Measurements from ENCODE around the gene PPP4R4.
"Not testable (repeated sequence)": the region's sequence is repeated elsewhere in the genome, so short reads cannot be mapped to it uniquely, and the experiment has no call there.

The PPP4R4 gene

DNA sequence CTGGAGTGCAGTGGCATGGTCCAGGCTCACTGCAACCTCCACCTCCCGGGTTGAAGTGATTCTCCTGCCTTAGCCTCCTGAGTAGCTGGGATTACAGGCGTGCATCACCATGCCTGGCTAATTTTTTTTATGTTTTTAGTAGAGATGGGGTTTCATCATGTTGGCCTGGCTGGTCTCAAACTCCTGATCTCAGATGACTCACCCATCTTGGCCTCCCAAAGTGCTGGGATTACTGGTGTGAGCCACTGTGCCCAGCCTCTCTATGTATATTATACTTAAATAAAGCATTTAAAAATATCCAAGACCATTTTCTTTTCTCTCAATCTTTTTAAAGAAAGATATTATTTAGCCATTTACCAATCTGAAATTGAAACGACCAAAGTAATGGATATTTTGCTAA, 90.1 kb downstream of the PPP4R4 start:
- H3K9me3 ChIP-seq (replicated peaks in 1 of 2; ENCODE audit: control insufficient read depth in 2 of 2, insufficient read depth in 1 of 2, low read depth in 1 of 2, low read length in 2 of 2) = peaks cover 0 to 18% of the 10 kb centered on the region in 2 donors
- H3K36me3 ChIP-seq (replicated peaks in 1 of 2; ENCODE audit: control insufficient read depth in 2 of 2, insufficient read depth in 2 of 2, low read length in 2 of 2); H2BK12ac ChIP-seq (ENCODE audit: low read length); H3K4ac ChIP-seq (ENCODE audit: low read length); H3K18ac ChIP-seq (ENCODE audit: low read length); H4K8ac ChIP-seq (ENCODE audit: low read depth, low read length); H3K4me1 ChIP-seq (ENCODE audit: control insufficient read depth in 2 of 2, insufficient read depth in 1 of 2, low read depth in 1 of 2, low read length in 2 of 2); H3K14ac ChIP-seq (ENCODE audit: low read length); H2BK120ac ChIP-seq (ENCODE audit: low read depth, low read length); H3K23ac ChIP-seq (ENCODE audit: low read depth, low read length, poor library complexity); H3K27ac ChIP-seq (replicated peaks; ENCODE audit: low read length); H3K79me1 ChIP-seq (ENCODE audit: low read depth, low read length); H3K27me3 ChIP-seq (ENCODE audit: control insufficient read depth in 3 of 3, insufficient read depth in 3 of 3, low read depth in 1 of 3, low read length in 3 of 3); H2BK15ac ChIP-seq (ENCODE audit: low read length); DNase-seq (ENCODE audit: low spot score); H3K4me2 ChIP-seq (ENCODE audit: insufficient read depth, low read length, poor library complexity, severe bottlenecking); H4K91ac ChIP-seq (ENCODE audit: low read depth, low read length, poor library complexity); H2BK5ac ChIP-seq (ENCODE audit: low read length); H3K9ac ChIP-seq (ENCODE audit: low read depth, low read length, poor library complexity); H2AFZ ChIP-seq (ENCODE audit: low read length); H2AK5ac ChIP-seq (ENCODE audit: low read depth, low read length); H3K4me3 ChIP-seq (ENCODE audit: low read length in 2 of 2): not testable (repeated sequence)
- no CpG with 5 or more reads among the region's 3 CpGs for WGBS, 2 donors (ENCODE audit: extremely low coverage in 2 of 2, insufficient read length in 2 of 2, insufficient replicate concordance in 1 of 2)

DNA sequence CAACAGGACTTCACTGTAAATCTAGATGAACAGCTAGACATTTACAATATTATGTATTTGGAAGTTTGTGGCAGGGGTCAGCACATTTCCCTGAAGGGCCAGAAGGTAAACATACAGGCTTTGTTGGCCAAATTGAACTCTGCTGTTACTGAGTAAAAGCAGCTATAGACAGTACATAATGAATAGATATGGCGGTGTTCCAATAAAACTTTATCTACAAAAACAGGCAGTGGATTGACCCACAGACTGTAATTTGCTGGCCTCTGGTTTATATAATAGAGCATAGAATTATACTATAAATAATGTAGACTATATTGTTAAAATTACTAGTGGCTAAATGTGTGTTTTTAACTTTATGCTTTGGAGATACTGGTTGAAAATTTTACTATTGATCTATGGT, 93.2 kb downstream of the PPP4R4 start:
- WGBS, 2 donors (ENCODE audit: extremely low coverage in 2 of 2, insufficient read length in 2 of 2, insufficient replicate concordance in 1 of 2) = no CpG with 5 or more reads among the region's 1 CpG
- no peak for DNase-seq (ENCODE audit: low spot score)
- no peak overlapping the region for H3K9ac ChIP-seq (ENCODE audit: low read depth, low read length, poor library complexity)

DNA sequence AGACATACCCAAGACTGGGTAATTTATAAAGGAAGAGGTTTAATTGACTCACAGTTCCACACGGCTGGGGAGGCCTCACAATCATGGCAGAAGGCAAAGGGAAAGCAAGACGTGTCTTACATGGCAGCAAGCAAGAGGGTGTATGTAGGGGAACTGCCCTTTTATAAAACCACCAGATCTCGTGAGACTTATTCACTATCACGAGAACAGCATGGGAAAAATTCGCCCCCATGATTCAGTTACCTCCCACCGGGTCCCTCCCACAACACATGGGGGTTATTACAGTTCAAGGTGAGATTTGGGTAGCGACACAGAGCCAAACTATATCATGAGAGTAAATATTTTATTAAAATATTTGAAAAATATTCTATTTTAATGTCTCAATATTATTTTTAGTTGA, 94.5 kb downstream of the PPP4R4 start:
- not testable (repeated sequence) for H2BK15ac ChIP-seq (ENCODE audit: low read length); H3K27me3 ChIP-seq (ENCODE audit: control insufficient read depth in 3 of 3, insufficient read depth in 3 of 3, low read depth in 1 of 3, low read length in 3 of 3); H2AFZ ChIP-seq (ENCODE audit: low read length)

More for the DNA sequence above, 93.2 kb downstream of the PPP4R4 start:
- H3K4ac ChIP-seq (ENCODE audit: low read length) = no peak overlapping the region
- H3K27me3 ChIP-seq (ENCODE audit: control insufficient read depth in 3 of 3, insufficient read depth in 3 of 3, low read depth in 1 of 3, low read length in 3 of 3) = no peaks in the 10 kb centered on the region
- H2AK5ac ChIP-seq (ENCODE audit: low read depth, low read length) = no peak overlapping the region
- H3K4me2 ChIP-seq (ENCODE audit: insufficient read depth, low read length, poor library complexity, severe bottlenecking) = no peak overlapping the region
- H3K23ac ChIP-seq (ENCODE audit: low read depth, low read length, poor library complexity) = no peak overlapping the region
- no peak overlapping the region for H3K4me3 ChIP-seq (ENCODE audit: low read length in 2 of 2)
- no peak overlapping the region for H4K8ac ChIP-seq (ENCODE audit: low read depth, low read length)
- H3K18ac ChIP-seq (ENCODE audit: low read length) = no peak overlapping the region
- H3K36me3 ChIP-seq (replicated peaks in 1 of 2; ENCODE audit: control insufficient read depth in 2 of 2, insufficient read depth in 2 of 2, low read length in 2 of 2) = no peaks in the 10 kb centered on the region
- H3K14ac ChIP-seq (ENCODE audit: low read length) = no peak overlapping the region
- H4K91ac ChIP-seq (ENCODE audit: low read depth, low read length, poor library complexity) = no peak overlapping the region
- H2BK5ac ChIP-seq (ENCODE audit: low read length) = no peak overlapping the region
- no peak overlapping the region for H2BK120ac ChIP-seq (ENCODE audit: low read depth, low read length)
- no peak overlapping the region for H2BK15ac ChIP-seq (ENCODE audit: low read length)
- no peak overlapping the region for H3K27ac ChIP-seq (replicated peaks; ENCODE audit: low read length)
- H2AFZ ChIP-seq (ENCODE audit: low read length) = no peak overlapping the region
- no peaks in the 10 kb centered on the region for H3K79me1 ChIP-seq (ENCODE audit: low read depth, low read length)
- no peaks in the 10 kb centered on the region for H3K4me1 ChIP-seq (ENCODE audit: control insufficient read depth in 2 of 2, insufficient read depth in 1 of 2, low read depth in 1 of 2, low read length in 2 of 2)
- peaks cover 0 to 11% of the 10 kb centered on the region in 2 donors for H3K9me3 ChIP-seq (replicated peaks in 1 of 2; ENCODE audit: control insufficient read depth in 2 of 2, insufficient read depth in 1 of 2, low read depth in 1 of 2, low read length in 2 of 2)
- no peak overlapping the region for H2BK12ac ChIP-seq (ENCODE audit: low read length)

DNA sequence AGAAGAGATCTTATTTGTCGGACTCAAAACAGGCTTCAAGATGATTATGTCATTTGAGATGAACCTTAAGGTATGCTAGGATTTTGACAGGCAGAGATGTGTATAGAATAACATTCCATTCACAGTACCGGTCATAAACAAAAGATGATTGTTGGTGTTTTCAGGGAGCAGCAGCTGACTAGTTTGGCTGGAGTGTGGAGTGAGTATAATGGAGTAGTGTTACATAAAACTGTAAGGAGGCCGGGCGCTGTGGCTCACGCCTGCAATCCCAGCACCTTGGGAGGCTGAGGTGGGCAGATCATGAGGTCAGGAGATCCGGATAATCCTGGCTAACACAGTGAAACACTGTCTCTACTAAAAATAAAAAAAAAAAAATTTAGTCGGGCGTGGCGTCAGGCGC, 95.0 kb downstream of the PPP4R4 start:
- Histone ChIP-seq H3K23ac (ENCODE audit: low read depth, low read length, poor library complexity) (no peak overlapping the region), H3K9ac (ENCODE audit: low read depth, low read length, poor library complexity) (no peak overlapping the region), H3K4ac (ENCODE audit: low read length) (no peak overlapping the region), H2BK12ac (ENCODE audit: low read length) (no peak overlapping the region), H3K79me1 (ENCODE audit: low read depth, low read length) (no peaks in the 10 kb centered on the region), H3K18ac (ENCODE audit: low read length) (no peak overlapping the region), H3K36me3 (replicated peaks in 1 of 2; ENCODE audit: control insufficient read depth in 2 of 2, insufficient read depth in 2 of 2, low read length in 2 of 2) (no peaks in the 10 kb centered on the region), H4K91ac (ENCODE audit: low read depth, low read length, poor library complexity) (no peak overlapping the region), H2BK15ac (ENCODE audit: low read length) (no peak overlapping the region), H2BK120ac (ENCODE audit: low read depth, low read length) (no peak overlapping the region), H3K9me3 (replicated peaks in 1 of 2; ENCODE audit: control insufficient read depth in 2 of 2, insufficient read depth in 1 of 2, low read depth in 1 of 2, low read length in 2 of 2) (no peaks in the 10 kb centered on the region), H3K4me3 (ENCODE audit: low read length in 2 of 2) (no peak overlapping the region), H3K14ac (ENCODE audit: low read length) (no peak overlapping the region), H2AK5ac (ENCODE audit: low read depth, low read length) (no peak overlapping the region), H3K27me3 (ENCODE audit: control insufficient read depth in 3 of 3, insufficient read depth in 3 of 3, low read depth in 1 of 3, low read length in 3 of 3) (no peaks in the 10 kb centered on the region), H2BK5ac (ENCODE audit: low read length) (no peak overlapping the region), H2AFZ (ENCODE audit: low read length) (no peak overlapping the region), H3K4me1 (ENCODE audit: control insufficient read depth in 2 of 2, insufficient read depth in 1 of 2, low read depth in 1 of 2, low read length in 2 of 2) (no peaks in the 10 kb centered on the region), H4K8ac (ENCODE audit: low read depth, low read length) (no peak overlapping the region), H3K27ac (replicated peaks; ENCODE audit: low read length) (no peak overlapping the region), H3K4me2 (ENCODE audit: insufficient read depth, low read length, poor library complexity, severe bottlenecking) (no peak overlapping the region)
- no CpG with 5 or more reads among the region's 10 CpGs for WGBS, 2 donors (ENCODE audit: extremely low coverage in 2 of 2, insufficient read length in 2 of 2, insufficient replicate concordance in 1 of 2)
- no peak for DNase-seq (ENCODE audit: low spot score)

More for the DNA sequence above, 94.5 kb downstream of the PPP4R4 start:
- H4K8ac ChIP-seq (ENCODE audit: low read depth, low read length); H2BK120ac ChIP-seq (ENCODE audit: low read depth, low read length); H4K91ac ChIP-seq (ENCODE audit: low read depth, low read length, poor library complexity); H3K18ac ChIP-seq (ENCODE audit: low read length); H3K36me3 ChIP-seq (replicated peaks in 1 of 2; ENCODE audit: control insufficient read depth in 2 of 2, insufficient read depth in 2 of 2, low read length in 2 of 2); H3K27ac ChIP-seq (replicated peaks; ENCODE audit: low read length); H3K4ac ChIP-seq (ENCODE audit: low read length); H3K79me1 ChIP-seq (ENCODE audit: low read depth, low read length); H3K23ac ChIP-seq (ENCODE audit: low read depth, low read length, poor library complexity); H3K4me3 ChIP-seq (ENCODE audit: low read length in 2 of 2); H2AK5ac ChIP-seq (ENCODE audit: low read depth, low read length); H2BK5ac ChIP-seq (ENCODE audit: low read length); H3K4me1 ChIP-seq (ENCODE audit: control insufficient read depth in 2 of 2, insufficient read depth in 1 of 2, low read depth in 1 of 2, low read length in 2 of 2); H3K9ac ChIP-seq (ENCODE audit: low read depth, low read length, poor library complexity); H2BK12ac ChIP-seq (ENCODE audit: low read length); H3K9me3 ChIP-seq (replicated peaks in 1 of 2; ENCODE audit: control insufficient read depth in 2 of 2, insufficient read depth in 1 of 2, low read depth in 1 of 2, low read length in 2 of 2); H3K4me2 ChIP-seq (ENCODE audit: insufficient read depth, low read length, poor library complexity, severe bottlenecking); H3K14ac ChIP-seq (ENCODE audit: low read length); DNase-seq (ENCODE audit: low spot score): not testable (repeated sequence)
- no CpG with 5 or more reads among the region's 7 CpGs for WGBS, 2 donors (ENCODE audit: extremely low coverage in 2 of 2, insufficient read length in 2 of 2, insufficient replicate concordance in 1 of 2)

All from neuronal stem cell (in vitro differentiated cells).